Measurements from ENCODE around the gene NPY. TPM values are rescaled to one million over a fixed set of nuclear protein-coding genes. Genes with fewer than 3 reads are reported as not detected.
"Not testable (repeated sequence)": the region's sequence is repeated elsewhere in the genome, so short reads cannot be mapped to it uniquely, and the experiment has no call there.

The NPY gene
- total and polyA plus RNA-seq, 4 donors = not detected

DNA sequence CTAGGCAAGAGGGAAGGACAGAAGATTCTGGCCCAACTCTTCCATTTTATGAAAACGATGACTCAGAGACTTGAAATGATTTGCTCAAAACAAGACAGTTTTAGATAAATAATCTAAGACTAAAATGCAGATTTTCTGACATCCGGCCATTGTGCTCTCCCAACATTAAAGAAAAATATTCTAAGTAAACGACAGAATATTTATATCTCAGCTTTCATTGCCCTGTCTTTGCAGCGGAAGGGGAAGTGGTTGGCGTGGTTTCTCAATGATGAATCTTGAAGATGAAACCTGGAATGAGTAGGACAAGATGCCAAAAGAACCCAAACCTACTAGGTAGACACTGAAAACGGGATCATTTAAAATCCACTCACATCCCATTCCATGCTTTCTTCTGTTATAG lies 28.9 kb upstream of the NPY start:
- H3K9ac ChIP-seq (ENCODE audit: insufficient read depth in 1 of 2, low read length in 2 of 2) = no peak overlapping the region
- DNase-seq (no peak), ATAC-seq (ENCODE audit: insufficient read depth, low FRiP score) (no peak)
- no peak overlapping the region for H3K27ac ChIP-seq (ENCODE audit: low read depth in 1 of 2, low read length in 1 of 2)
- TF ChIP-seq, protein P1, sequence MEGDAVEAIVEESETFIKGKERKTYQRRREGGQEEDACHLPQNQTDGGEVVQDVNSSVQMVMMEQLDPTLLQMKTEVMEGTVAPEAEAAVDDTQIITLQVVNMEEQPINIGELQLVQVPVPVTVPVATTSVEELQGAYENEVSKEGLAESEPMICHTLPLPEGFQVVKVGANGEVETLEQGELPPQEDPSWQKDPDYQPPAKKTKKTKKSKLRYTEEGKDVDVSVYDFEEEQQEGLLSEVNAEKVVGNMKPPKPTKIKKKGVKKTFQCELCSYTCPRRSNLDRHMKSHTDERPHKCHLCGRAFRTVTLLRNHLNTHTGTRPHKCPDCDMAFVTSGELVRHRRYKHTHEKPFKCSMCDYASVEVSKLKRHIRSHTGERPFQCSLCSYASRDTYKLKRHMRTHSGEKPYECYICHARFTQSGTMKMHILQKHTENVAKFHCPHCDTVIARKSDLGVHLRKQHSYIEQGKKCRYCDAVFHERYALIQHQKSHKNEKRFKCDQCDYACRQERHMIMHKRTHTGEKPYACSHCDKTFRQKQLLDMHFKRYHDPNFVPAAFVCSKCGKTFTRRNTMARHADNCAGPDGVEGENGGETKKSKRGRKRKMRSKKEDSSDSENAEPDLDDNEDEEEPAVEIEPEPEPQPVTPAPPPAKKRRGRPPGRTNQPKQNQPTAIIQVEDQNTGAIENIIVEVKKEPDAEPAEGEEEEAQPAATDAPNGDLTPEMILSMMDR (IDR thresholded peaks at IDR 0.05; ENCODE audit: control extremely low read depth, extremely low read depth) = no peak
- no peaks in the 10 kb centered on the region for H3K27me3 ChIP-seq (ENCODE audit: control insufficient read depth in 3 of 3, insufficient read depth in 3 of 3, low read length in 2 of 3)
- H3K9me3 ChIP-seq (ENCODE audit: control insufficient read depth in 4 of 4, insufficient read depth in 3 of 4, low read length in 3 of 4) = peaks cover 0 to 12% (median 4%) of the 10 kb centered on the region in 4 donors
- no peak overlapping the region for H3K4me3 ChIP-seq
- WGBS, 2 donors = 47 to 66% methylated on average over 6 of the region's 6 CpGs
- no peaks in the 10 kb centered on the region for H3K4me1 ChIP-seq (ENCODE audit: control insufficient read depth in 5 of 5, insufficient read depth in 5 of 5, low read length in 5 of 5)
- H3K36me3 ChIP-seq (ENCODE audit: control insufficient read depth in 4 of 4, insufficient read depth in 4 of 4, low read length in 4 of 4) = no peaks in the 10 kb centered on the region

DNA sequence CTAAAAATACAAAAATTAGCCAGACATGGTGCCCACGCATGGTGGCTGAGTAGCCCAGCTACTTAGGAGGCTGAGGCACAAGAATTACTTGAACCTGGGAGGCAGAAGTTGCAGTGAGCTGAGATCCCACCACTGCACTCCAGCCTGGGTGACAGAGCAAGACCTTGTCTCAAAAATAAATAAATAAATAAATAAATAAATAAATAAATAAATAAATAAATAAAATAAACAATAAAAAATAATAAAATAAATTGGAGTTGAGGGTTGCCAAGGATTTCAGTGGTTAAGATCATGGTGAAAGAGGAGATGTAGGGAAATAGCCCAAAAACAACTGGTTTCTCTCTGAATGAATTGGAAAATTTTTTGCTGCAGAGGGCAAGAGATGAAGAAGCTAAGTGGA lies 25.7 kb upstream of the NPY start:
- H3K4me3 ChIP-seq; H3K27me3 ChIP-seq (ENCODE audit: control insufficient read depth in 3 of 3, insufficient read depth in 3 of 3, low read length in 2 of 3); H3K9me3 ChIP-seq (ENCODE audit: control insufficient read depth in 4 of 4, insufficient read depth in 3 of 4, low read length in 3 of 4); H3K4me1 ChIP-seq (ENCODE audit: control insufficient read depth in 5 of 5, insufficient read depth in 5 of 5, low read length in 5 of 5); H3K27ac ChIP-seq (ENCODE audit: low read depth in 1 of 2, low read length in 1 of 2); H3K36me3 ChIP-seq (ENCODE audit: control insufficient read depth in 4 of 4, insufficient read depth in 4 of 4, low read length in 4 of 4); DNase-seq; ATAC-seq (ENCODE audit: insufficient read depth, low FRiP score); H3K9ac ChIP-seq (ENCODE audit: insufficient read depth in 1 of 2, low read length in 2 of 2): not testable (repeated sequence)
- 87 to 95% methylated on average over 1 of the region's 1 CpG for WGBS, 2 donors

DNA sequence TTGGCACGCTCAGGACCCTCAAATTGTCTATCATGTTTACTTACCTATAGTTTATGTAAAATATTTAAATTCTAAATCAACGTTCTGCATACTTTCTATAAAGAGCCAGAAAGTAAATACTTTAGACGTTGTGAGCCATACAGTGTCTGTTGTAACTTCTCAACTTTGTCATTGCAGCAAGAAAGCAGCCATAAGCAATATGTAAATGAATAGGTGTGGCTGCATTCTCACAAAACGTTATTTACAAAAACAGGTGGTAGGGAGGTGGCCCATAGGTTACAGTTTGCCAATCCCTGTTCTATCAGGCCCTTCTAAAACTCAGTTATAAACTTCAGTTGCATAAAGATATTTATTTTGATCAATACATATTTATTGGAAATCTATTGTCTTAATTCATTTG lies 12.1 kb upstream of the NPY start:
- Histone ChIP-seq H3K4me3 (no peak overlapping the region), H3K4me1 (ENCODE audit: control insufficient read depth in 5 of 5, insufficient read depth in 5 of 5, low read length in 5 of 5) (no peaks in the 10 kb centered on the region), H3K36me3 (ENCODE audit: control insufficient read depth in 4 of 4, insufficient read depth in 4 of 4, low read length in 4 of 4) (no peaks in the 10 kb centered on the region), H3K9ac (ENCODE audit: insufficient read depth in 1 of 2, low read length in 2 of 2) (no peak overlapping the region), H3K27ac (ENCODE audit: low read depth in 1 of 2, low read length in 1 of 2) (no peak overlapping the region), H3K9me3 (ENCODE audit: control insufficient read depth in 4 of 4, insufficient read depth in 3 of 4, low read length in 3 of 4) (no peaks in the 10 kb centered on the region), H3K27me3 (ENCODE audit: control insufficient read depth in 3 of 3, insufficient read depth in 3 of 3, low read length in 2 of 3) (no peaks in the 10 kb centered on the region)
- no peak for ATAC-seq (ENCODE audit: insufficient read depth, low FRiP score)
- WGBS, 2 donors = 42 to 44% methylated on average over 4 of the region's 4 CpGs
- DNase-seq = no peak
- TF ChIP-seq, protein P1 (IDR thresholded peaks at IDR 0.05; ENCODE audit: control extremely low read depth, extremely low read depth) = no peak

DNA sequence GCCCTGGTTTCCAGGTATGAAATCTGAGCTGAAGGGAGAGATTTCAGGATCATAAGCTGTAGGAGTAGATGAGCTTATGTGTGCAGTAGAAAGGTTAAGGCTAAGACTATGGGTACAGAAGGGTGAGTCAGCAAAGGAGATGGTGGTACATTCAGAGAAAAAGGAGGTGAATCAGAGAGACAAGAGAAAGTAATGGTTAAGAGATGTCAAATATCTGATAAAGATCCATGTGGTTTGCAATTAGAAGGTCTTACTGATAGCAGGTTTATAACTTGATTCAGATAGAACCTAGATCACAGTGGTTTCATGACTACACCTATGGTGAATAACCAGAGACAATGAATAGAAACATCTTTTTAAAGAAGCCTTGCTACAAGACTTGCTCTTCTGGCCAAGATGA lies 4.5 kb upstream of the NPY start:
- Histone ChIP-seq H3K4me1 (ENCODE audit: control insufficient read depth in 5 of 5, insufficient read depth in 5 of 5, low read length in 5 of 5) (peaks cover 0 to 6% (median 3%) of the 10 kb centered on the region in 5 donors), H3K4me3 (no peak overlapping the region), H3K9ac (ENCODE audit: insufficient read depth in 1 of 2, low read length in 2 of 2) (no peak overlapping the region), H3K36me3 (ENCODE audit: control insufficient read depth in 4 of 4, insufficient read depth in 4 of 4, low read length in 4 of 4) (no peaks in the 10 kb centered on the region), H3K9me3 (ENCODE audit: control insufficient read depth in 4 of 4, insufficient read depth in 3 of 4, low read length in 3 of 4) (no peaks in the 10 kb centered on the region), H3K27me3 (ENCODE audit: control insufficient read depth in 3 of 3, insufficient read depth in 3 of 3, low read length in 2 of 3) (peaks cover 6 to 50% (median 32%) of the 10 kb centered on the region in 3 donors), H3K27ac (ENCODE audit: low read depth in 1 of 2, low read length in 1 of 2) (no peak overlapping the region)
- ATAC-seq (ENCODE audit: insufficient read depth, low FRiP score) (no peak), DNase-seq (no peak)
- TF ChIP-seq, protein P1 (IDR thresholded peaks at IDR 0.05; ENCODE audit: control extremely low read depth, extremely low read depth) = no peak
